HUES64 (cell line): ENCODE measurements around the gene PHPT1.
"Not testable (repeated sequence)": the region's sequence is repeated elsewhere in the genome, so short reads cannot be mapped to it uniquely, and the experiment has no call there.

Experiments
- H3K27ac ChIP-seq: 2 replicates; pipeline ENCODE4 v1.7.0; 2013; ENCODE audit warnings: low read depth, low read length, inconsistent platforms
- H3K27me3 ChIP-seq: 2 replicates; pipeline ENCODE4 v1.6.1; 2013; ENCODE audit warnings: mild to moderate bottlenecking, low read length; ENCODE audit not compliant: insufficient read depth
- H3K36me3 ChIP-seq: 2 replicates; pipeline ENCODE4 v1.6.1; 2013; ENCODE audit warnings: mild to moderate bottlenecking, low read length; ENCODE audit not compliant: insufficient read depth
- H3K4me1 ChIP-seq: 2 replicates; pipeline ENCODE4 v1.6.1; 2013; ENCODE audit warnings: mild to moderate bottlenecking, low read length, moderate library complexity; ENCODE audit not compliant: insufficient read depth
- H3K4me3 ChIP-seq: 2 replicates; pipeline ENCODE4 v1.5.1; 2013; ENCODE audit warnings: mild to moderate bottlenecking, low read length, moderate library complexity
- H3K9ac ChIP-seq: 2 replicates; pipeline ENCODE4 v1.6.1; 2013; ENCODE audit warnings: mild to moderate bottlenecking, low read depth, low read length
- H3K9me3 ChIP-seq: 2 replicates; pipeline ENCODE4 v1.6.1; 2013; ENCODE audit warnings: low read depth, low read length; ENCODE audit not compliant: insufficient read depth
- WGBS: fragments of 150-250, 120-280 bp; methylation state at CpG from one replicate; pipeline ENCODE4 v1.1.7; 2013; ENCODE audit warnings: missing lambda C conversion rate; 5-methylcytosine and 5-hydroxymethylcytosine counted together

Gene PHPT1

DNA sequence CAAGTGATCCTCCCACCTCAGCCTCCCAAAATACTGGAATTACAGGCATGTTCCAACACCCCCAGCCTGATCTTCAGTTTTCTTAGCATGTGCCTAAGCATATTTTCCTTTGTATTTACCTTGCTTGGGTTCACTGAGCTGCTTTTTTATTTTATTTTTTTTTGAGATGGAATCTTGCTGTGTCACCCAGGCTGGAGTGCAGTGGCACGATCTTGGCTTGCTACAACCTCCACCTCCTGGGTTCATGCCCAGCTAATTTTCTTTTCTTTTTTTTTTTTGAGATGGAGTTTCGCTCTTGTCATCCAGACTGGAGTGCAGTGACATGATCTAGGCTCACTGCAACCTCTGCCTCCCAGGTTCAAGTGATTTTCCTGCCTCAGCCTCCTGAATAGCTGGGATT, 20.4 kb downstream of the PHPT1 start:
- not testable (repeated sequence) for H3K36me3 ChIP-seq, H3K9ac ChIP-seq
- peaks cover 26% of the 10 kb centered on the region for H3K9me3 ChIP-seq

DNA sequence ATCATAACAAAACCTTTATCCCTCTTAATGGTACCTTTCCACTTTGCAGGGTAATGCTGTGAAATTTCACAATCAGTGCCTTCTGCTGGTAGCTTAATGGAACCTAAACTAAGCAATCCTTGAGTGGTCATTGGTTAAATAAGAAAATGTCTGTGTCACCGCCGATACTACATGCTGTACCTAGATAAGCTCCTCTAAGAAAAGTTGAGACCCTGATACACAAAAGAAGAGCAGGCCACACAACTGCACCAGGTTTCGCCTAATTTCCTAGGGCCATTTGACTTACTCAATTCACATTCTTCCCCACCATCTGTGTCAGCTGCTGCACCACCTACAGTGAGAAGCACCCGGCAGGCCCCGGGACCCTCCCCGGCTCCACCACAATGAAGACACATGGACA, 25.9 kb downstream of the PHPT1 start:
- H3K4me3 ChIP-seq = no peak overlapping the region
- WGBS = 97% methylated on average over 6 of the region's 6 CpGs
- no peaks in the 10 kb centered on the region for H3K4me1 ChIP-seq
- H3K27me3 ChIP-seq = no peaks in the 10 kb centered on the region
- no peaks in the 10 kb centered on the region for H3K36me3 ChIP-seq
- no peak overlapping the region for H3K27ac ChIP-seq
- no peak overlapping the region for H3K9ac ChIP-seq
- H3K9me3 ChIP-seq = peaks cover 21% of the 10 kb centered on the region

More for the DNA sequence above, 20.4 kb downstream of the PHPT1 start:
- H3K4me1 ChIP-seq, H3K27ac ChIP-seq, H3K4me3 ChIP-seq, H3K27me3 ChIP-seq: not testable (repeated sequence)
- whole genome bisulfite sequencing = 90% methylated on average over 2 of the region's 2 CpGs

DNA sequence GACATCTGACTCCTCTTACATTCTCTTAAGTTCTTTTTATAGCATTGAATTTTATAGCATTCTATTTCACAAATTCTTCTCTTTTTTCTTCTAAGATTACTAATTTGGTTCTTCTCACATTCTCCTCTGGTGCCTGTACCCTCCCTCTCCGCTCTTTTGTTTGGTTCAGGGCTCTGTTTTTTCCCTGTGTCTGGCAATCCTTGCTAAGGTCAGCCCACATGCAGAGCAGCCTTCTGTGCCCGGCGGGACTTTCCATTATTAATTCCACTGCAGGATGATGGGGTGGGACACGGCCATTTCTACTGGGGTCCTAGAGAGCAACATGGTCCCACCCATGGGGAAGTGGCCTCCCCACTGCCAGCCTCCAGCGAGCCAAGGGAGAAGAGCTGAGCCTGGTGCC, 27.3 kb downstream of the PHPT1 start:
- H3K36me3 ChIP-seq = no peaks in the 10 kb centered on the region
- H3K4me3 ChIP-seq = no peak overlapping the region
- WGBS = 71% methylated on average over 5 of the region's 5 CpGs
- no peak overlapping the region for H3K9ac ChIP-seq
- no peaks in the 10 kb centered on the region for H3K27me3 ChIP-seq
- no peaks in the 10 kb centered on the region for H3K4me1 ChIP-seq
- no peak overlapping the region for H3K27ac ChIP-seq
- H3K9me3 ChIP-seq = peaks cover 20% of the 10 kb centered on the region

DNA sequence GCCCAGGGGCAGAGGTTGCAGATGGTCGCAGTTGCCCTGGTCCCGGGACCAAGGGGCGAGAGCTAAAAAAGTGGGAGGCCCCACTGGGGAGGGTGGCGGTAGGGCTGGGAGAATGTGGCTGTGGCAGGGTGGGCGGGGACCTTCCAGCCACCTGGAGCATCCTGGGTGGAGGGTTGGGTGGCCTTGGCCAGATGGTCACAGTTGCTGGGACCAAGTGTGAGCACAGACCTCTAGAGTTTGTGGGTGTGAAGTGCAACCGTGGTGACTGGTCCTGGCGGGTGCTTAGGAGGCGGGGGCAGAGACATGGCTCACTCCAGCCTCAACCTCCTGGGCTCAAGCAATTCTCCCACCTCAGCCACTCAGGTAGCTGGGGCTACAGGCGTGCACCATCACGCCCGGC, 31.4 kb downstream of the PHPT1 start:
- 85% methylated on average over 11 of the region's 11 CpGs for WGBS
- Histone ChIP-seq H3K4me3 (no peak overlapping the region), H3K36me3 (no peaks in the 10 kb centered on the region), H3K4me1 (no peaks in the 10 kb centered on the region), H3K9me3 (no peaks in the 10 kb centered on the region), H3K9ac (no peak overlapping the region), H3K27ac (no peak overlapping the region), H3K27me3 (no peaks in the 10 kb centered on the region)

DNA sequence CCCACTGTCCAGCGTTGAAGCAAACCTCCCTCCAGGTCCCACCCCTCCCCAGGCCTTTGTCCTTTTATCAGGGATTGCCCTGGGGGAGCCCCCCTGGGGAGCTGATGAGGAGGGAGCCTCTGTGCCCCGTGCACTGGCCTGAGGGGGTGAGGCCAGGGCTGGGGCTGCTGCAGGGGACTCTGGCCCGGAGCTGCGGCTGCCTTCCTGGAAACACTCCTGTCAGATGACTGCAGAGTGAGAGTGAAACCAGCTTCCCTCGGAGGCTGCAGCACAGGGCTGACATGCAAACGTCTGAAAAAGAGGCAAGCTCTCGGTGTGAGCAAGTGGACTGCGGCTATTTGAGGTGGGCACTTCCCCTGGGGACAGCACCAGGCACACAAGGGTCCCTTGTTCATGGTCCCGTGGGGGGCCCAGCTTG, 32.5 kb downstream of the PHPT1 start:
- no peaks in the 10 kb centered on the region for H3K27me3 ChIP-seq
- H3K9ac ChIP-seq = no peak overlapping the region
- no peaks in the 10 kb centered on the region for H3K4me1 ChIP-seq
- no peak overlapping the region for H3K27ac ChIP-seq
- no peaks in the 10 kb centered on the region for H3K9me3 ChIP-seq
- no peak overlapping the region for H3K4me3 ChIP-seq
- H3K36me3 ChIP-seq = no peaks in the 10 kb centered on the region
- 34% methylated on average over 9 of the region's 9 CpGs for WGBS

DNA sequence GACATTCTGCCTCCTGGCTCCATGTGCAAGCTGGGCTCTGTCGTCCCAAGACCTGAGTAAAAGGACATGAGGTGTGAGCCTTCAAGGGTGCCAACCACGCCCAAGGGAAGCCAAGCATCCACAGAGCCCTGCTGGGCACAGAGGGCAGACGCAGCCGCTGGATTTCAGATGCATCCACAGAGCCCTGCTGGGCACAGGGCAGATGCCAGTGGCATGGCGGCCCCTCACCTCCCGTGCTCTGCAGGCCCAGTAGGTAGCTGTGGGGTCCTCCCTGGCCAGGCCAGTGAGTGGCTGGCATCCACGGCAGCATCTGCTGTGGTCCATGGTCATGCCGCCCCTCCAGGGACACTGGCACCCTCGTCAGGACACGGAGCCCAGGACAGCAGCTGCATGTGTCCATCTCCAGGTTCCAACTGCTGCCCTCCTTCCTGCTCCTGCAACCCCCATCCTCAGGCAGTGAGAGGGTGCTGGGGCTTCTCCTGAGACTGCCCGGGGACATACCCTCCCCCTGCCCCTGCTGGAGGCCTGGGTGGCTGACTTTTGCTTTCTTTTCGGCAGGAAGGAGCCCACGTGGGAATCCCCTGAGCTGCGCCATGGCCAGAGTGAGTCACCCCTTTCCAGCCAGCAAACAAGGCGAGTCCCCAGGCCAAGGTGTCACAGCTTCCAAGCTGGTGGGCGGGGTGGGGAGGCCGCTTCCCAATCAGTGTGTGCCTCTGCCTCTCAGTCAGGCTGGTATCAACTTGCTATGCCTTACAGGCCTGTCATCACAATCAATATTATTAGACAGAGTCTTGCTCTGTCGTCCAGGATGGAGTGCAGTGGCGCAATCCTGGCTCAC, 33.1 kb downstream of the PHPT1 start:
- Histone ChIP-seq H3K4me3 (no peak overlapping the region), H3K27me3 (no peaks in the 10 kb centered on the region), H3K36me3 (no peaks in the 10 kb centered on the region), H3K27ac (no peak overlapping the region), H3K4me1 (peaks cover 3% of the 10 kb centered on the region; the same call in 1 of the 2 replicates), H3K9ac (no peak overlapping the region), H3K9me3 (no peaks in the 10 kb centered on the region)
- WGBS = 63% methylated on average over 19 of the region's 19 CpGs

DNA sequence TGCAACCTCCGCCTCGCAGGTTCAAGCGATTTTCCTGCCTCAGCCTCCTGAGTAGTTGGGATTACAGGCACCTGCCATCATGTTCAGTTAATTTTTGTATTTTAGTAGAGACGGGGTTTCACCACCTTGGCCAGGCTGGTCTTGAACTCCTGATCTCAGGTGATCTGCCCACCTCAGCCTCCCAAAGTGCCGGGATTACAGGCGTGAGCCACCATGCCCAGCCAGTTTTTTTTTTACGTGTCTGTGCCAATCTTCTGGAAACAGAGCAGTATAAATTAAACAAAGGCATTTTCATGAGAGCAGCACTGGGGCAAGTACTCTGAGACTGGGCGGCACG, 33.7 kb downstream of the PHPT1 start:
- H3K4me1 ChIP-seq, H3K36me3 ChIP-seq, H3K27me3 ChIP-seq, H3K27ac ChIP-seq, H3K9ac ChIP-seq, H3K4me3 ChIP-seq, H3K9me3 ChIP-seq: not testable (repeated sequence)
- 91% methylated on average over 9 of the region's 9 CpGs for WGBS

DNA sequence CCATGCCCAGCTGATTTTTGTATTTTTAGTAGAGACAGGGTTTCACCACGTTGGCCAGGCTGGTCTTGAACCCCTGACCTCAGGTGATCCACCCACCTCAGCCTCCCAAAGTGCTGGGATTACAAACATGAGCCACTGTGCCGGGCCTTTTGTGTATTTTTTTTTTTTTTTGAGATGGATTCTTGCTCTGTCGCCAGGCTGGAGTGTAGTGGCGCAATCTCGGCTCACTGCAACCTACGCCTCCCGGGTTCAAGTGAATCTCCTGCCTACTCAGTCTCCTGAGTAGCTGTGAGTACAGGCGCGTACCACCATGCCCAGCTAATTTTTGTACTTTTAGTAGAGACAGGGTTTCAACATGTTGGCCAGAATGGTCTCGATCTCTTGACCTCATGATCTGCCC, 34.5 kb downstream of the PHPT1 start:
- H3K9me3 ChIP-seq, H3K36me3 ChIP-seq, H3K4me1 ChIP-seq, H3K9ac ChIP-seq, H3K4me3 ChIP-seq, H3K27ac ChIP-seq, H3K27me3 ChIP-seq: not testable (repeated sequence)
- WGBS = 95% methylated on average over 10 of the region's 10 CpGs

DNA sequence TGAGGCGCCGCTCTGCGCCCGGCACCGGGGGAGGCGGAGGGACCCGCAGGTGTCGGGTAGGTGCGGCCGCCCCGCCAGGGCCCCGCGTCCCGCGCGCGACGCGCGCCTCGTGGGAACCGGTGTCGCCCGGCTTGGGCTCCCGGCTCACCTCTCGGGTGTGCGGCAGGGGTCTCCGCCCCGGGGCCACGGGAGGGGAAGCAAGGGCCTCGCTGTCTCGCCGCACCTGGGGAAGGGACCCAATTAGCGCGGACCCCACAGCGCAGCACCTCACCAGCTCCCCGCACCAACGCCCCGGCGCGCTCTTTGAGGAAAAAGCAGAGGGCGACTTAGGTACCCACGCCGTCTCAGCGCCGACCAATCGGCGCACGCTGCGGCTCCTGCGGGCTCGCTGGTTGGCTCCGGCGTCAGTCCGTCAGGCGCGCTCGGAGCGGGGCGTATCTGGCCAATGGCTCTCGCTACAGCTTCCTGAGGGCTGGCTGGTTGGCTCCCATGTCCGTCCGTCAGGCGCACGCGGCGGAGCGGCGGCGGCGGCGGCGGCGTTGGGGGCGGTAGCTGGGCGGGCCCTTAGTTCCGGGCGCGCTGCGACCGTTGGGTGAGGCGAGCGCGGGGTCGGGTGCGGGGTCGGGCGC, 36.9 kb downstream of the PHPT1 start, which contains the start of gene TRAF2:
Gene TRAF2, plus strand, starts transcription at position 567 of the 629 bp plus-strand sequence. CDS start 12,225 bp downstream, outside the sequence.
- Histone ChIP-seq H3K36me3 (peaks cover 8% of the 10 kb centered on the region), H3K27ac (peak within 1 kb of the TSS; percentile 49), H3K4me1 (peaks cover 7% of the 10 kb centered on the region; the same call in 1 of the 2 replicates), H3K9me3 (no peaks in the 10 kb centered on the region), H3K27me3 (no peaks in the 10 kb centered on the region), H3K4me3 (peak within 1 kb of the TSS; percentile 89), H3K9ac (peak within 1 kb of the TSS; percentile 89)
- under 1% methylated on average over 88 of the region's 88 CpGs for WGBS

DNA sequence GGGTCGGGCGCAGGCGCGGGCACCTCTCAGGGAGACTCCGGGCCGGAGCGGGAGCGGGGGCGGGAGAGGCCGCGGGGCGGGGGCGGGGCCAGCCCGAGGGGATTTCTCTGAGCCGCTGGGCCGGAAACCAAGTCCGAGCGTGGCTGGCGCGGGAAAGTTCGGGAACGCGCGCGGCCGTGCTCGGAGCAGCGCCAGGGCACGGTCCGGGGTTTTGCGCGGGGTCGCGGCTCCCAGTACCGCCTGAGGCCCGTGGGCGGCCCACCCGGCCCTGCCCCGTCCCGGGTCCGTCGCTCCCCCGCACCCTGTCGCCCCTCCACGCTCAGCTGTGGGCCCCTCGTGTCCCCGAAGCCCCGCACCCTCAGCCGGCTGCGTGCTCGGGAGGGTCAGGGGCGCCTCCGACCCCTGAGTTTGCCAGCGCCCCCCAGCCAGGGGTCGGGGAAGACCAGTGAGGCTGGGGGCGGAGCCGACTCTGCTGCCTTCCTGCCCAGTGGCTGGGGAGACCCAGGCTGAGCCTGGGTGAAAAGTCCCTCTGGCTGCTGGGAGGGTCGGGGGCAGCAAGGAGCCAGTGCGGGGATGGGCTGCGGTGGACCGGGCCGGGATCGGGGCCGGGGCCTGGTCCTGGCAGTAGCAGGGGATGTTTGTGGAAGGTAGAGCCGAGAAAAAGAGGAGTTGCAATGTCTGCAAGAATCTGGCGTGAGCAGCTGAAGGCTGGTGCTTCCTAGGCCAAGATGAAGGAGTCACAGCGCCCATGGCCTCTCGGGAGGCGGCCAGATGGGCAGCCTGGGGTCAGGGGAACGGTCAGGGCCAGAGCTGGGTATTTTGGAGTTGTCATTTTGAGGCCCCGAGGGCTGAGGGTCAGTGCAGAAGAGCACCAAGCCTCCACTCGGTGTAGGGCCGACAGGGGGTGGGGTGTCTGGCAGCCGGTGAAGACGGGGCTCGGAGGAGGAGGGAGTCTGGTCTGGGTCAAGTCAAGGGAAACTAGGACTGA, 37.7 kb downstream of the PHPT1 start:
- Histone ChIP-seq H3K9me3 (no peaks in the 10 kb centered on the region), H3K27me3 (no peaks in the 10 kb centered on the region), H3K4me3 (peak overlapping the region; percentile 89), H3K4me1 (peaks cover 7% of the 10 kb centered on the region; the same call in 1 of the 2 replicates), H3K36me3 (peaks cover 14% of the 10 kb centered on the region), H3K27ac (peak overlapping the region; percentile 49), H3K9ac (peak overlapping the region; percentile 89)
- WGBS = 4% methylated on average over 76 of the region's 76 CpGs

DNA sequence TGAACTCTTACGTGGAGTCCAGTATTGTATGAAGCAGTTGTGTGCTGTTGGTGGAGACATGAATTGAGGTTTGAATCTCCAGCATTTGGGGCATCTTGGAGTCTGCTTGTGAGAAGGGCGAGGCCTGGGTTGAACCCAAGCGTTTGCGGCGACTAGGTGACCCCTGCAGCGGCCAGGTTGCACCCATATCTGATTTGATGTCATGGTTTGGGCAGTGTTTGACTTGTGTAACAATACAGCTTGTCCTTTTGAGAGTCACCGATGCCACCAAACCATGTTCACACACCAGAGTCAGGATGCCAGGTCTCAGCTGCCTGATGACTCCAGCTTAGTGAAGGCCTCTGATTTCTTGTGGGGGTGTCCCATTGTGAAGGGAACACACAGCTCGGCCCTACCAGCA, 39.2 kb downstream of the PHPT1 start:
- H3K9me3 ChIP-seq = no peaks in the 10 kb centered on the region
- no peak overlapping the region for H3K9ac ChIP-seq
- no peak overlapping the region for H3K27ac ChIP-seq
- no peak overlapping the region for H3K4me3 ChIP-seq
- 96% methylated on average over 8 of the region's 8 CpGs for WGBS
- no peaks in the 10 kb centered on the region for H3K27me3 ChIP-seq
- H3K4me1 ChIP-seq = peaks cover 7% of the 10 kb centered on the region; the same call in 1 of the 2 replicates
- peaks cover 20% of the 10 kb centered on the region for H3K36me3 ChIP-seq
